Mesenchymal stem cell (in vitro differentiated cells and primary cell): ENCODE measurements around the gene ARPP21.
"Not testable (repeated sequence)": the region's sequence is repeated elsewhere in the genome, so short reads cannot be mapped to it uniquely, and the experiment has no call there.

ENCODE experiments used
- DNase-seq: peaks from one replicate; pipeline ENCODE4 v3.0.0-alpha.2; 2013
- H2AFZ ChIP-seq: one replicate; pipeline ENCODE4 v1.6.1; 2013; ENCODE audit warnings: low read depth, mild to moderate bottlenecking, control low read depth, inconsistent platforms, low read length, moderate library complexity
- H2AK5ac ChIP-seq: 2 replicates; pipeline ENCODE4 v1.6.1; 2013; ENCODE audit warnings: low read length, moderate library complexity, mild to moderate bottlenecking, inconsistent platforms; ENCODE audit not compliant: severe bottlenecking
- H2BK120ac ChIP-seq: one replicate; pipeline ENCODE4 v1.6.1; 2013; ENCODE audit warnings: low read depth, mild to moderate bottlenecking, inconsistent platforms, low read length, moderate library complexity
- H2BK12ac ChIP-seq, 2 experiments: one replicate each; pipeline ENCODE4 v1.6.1; 2013; ENCODE audit warnings: inconsistent platforms in 2 of 2, low read length in 2 of 2, mild to moderate bottlenecking in 2 of 2, moderate library complexity in 2 of 2, control low read depth in 1 of 2
- H2BK15ac ChIP-seq: one replicate; pipeline ENCODE4 v1.6.1; 2013; ENCODE audit warnings: mild to moderate bottlenecking, low read depth, inconsistent platforms; ENCODE audit not compliant: poor library complexity, severe bottlenecking
- H2BK5ac ChIP-seq: 2 replicates; pipeline ENCODE4 v1.6.1; 2013; ENCODE audit warnings: low read depth, mild to moderate bottlenecking, low read length, control low read depth, inconsistent platforms; ENCODE audit not compliant: poor library complexity, severe bottlenecking
- H3K14ac ChIP-seq, 2 experiments: one replicate each; pipeline ENCODE4 v1.6.1; 2013; ENCODE audit warnings: inconsistent platforms in 2 of 2, low read length in 2 of 2, control low read depth in 1 of 2, mild to moderate bottlenecking in 1 of 2, moderate library complexity in 1 of 2
- H3K18ac ChIP-seq, 2 experiments: one replicate each; pipeline ENCODE4 v1.6.1; 2013; ENCODE audit warnings: inconsistent platforms in 2 of 2, low read length in 2 of 2, control low read depth in 1 of 2, low read depth in 1 of 2, mild to moderate bottlenecking in 1 of 2
- H3K23ac ChIP-seq, 2 experiments: one replicate each; pipeline ENCODE4 v1.6.1; 2013; ENCODE audit warnings: inconsistent platforms in 2 of 2, low read length in 2 of 2, mild to moderate bottlenecking in 2 of 2, moderate library complexity in 2 of 2, control low read depth in 1 of 2
- H3K27ac ChIP-seq: 2 replicates; pipeline ENCODE4 v1.5.1; 2013; ENCODE audit warnings: mild to moderate bottlenecking, moderate library complexity, low read length, control low read depth, inconsistent platforms; ENCODE audit not compliant: poor library complexity, severe bottlenecking
- H3K27me3 ChIP-seq, 2 experiments: 2 replicates each; pipeline versions ENCODE4 v1.6.1 to v1.7.0; 2013; ENCODE audit warnings: low read length in 2 of 2, mild to moderate bottlenecking in 2 of 2, moderate library complexity in 2 of 2, control low read depth in 1 of 2, inconsistent platforms in 1 of 2; ENCODE audit not compliant: control insufficient read depth in 1 of 2, insufficient read depth in 1 of 2
- H3K36me3 ChIP-seq, 2 experiments: 2 replicates each; pipeline versions ENCODE4 v1.6.1 to v1.7.0; 2013; ENCODE audit warnings: low read length in 2 of 2, control low read depth in 1 of 2, inconsistent platforms in 1 of 2, low read depth in 1 of 2, mild to moderate bottlenecking in 1 of 2; ENCODE audit not compliant: insufficient read depth in 2 of 2, control insufficient read depth in 1 of 2
- H3K4ac ChIP-seq, 2 experiments: one replicate each; pipeline ENCODE4 v1.6.1; 2013; ENCODE audit warnings: inconsistent platforms in 2 of 2, low read length in 2 of 2, mild to moderate bottlenecking in 2 of 2, moderate library complexity in 2 of 2, control low read depth in 1 of 2, low read depth in 1 of 2
- H3K4me1 ChIP-seq: 2 replicates; pipeline ENCODE4 v1.6.1; 2013; ENCODE audit warnings: low read depth, low read length, control low read depth; ENCODE audit not compliant: control insufficient read depth, insufficient read depth
- H3K4me2 ChIP-seq: 2 replicates; pipeline ENCODE4 v1.6.1; 2013; ENCODE audit warnings: low read length, mild to moderate bottlenecking, inconsistent platforms; ENCODE audit not compliant: poor library complexity, severe bottlenecking
- H3K4me3 ChIP-seq, 2 experiments: 2 replicates each; pipeline versions ENCODE4 v1.5.1 to v1.7.0; 2013; ENCODE audit warnings: low read length in 2 of 2, mild to moderate bottlenecking in 2 of 2, control low read depth in 1 of 2, low read depth in 1 of 2; ENCODE audit not compliant: insufficient read depth in 1 of 2
- H3K79me1 ChIP-seq: replicated peaks from 2 replicates; pipeline ENCODE4 v1.6.1; 2013; ENCODE audit warnings: mild to moderate bottlenecking, control low read depth, low read length, inconsistent platforms; ENCODE audit not compliant: poor library complexity, severe bottlenecking
- H3K9ac ChIP-seq: 2 replicates; pipeline ENCODE4 v1.7.0; 2013; ENCODE audit warnings: mild to moderate bottlenecking, low read length, moderate library complexity
- H3K9me3 ChIP-seq: 2 replicates; pipeline ENCODE4 v1.7.0; 2013; ENCODE audit warnings: mild to moderate bottlenecking, low read length; ENCODE audit not compliant: control insufficient read depth
- H4K8ac ChIP-seq: one replicate; pipeline ENCODE4 v1.6.1; 2013; ENCODE audit warnings: inconsistent platforms, mild to moderate bottlenecking, low read length, moderate library complexity
- H4K91ac ChIP-seq: one replicate; pipeline ENCODE4 v1.6.1; 2013; ENCODE audit warnings: mild to moderate bottlenecking, low read length, inconsistent platforms
- WGBS: methylation state at CpG from one replicate; pipeline ENCODE4 v1.1.7; 2013; ENCODE audit warnings: mixed read lengths; 5-methylcytosine and 5-hydroxymethylcytosine counted together

Gene ARPP21

GRCh38 chr3:35616346-35616745 is 23.0 kb upstream of the ARPP21 start:
- WGBS = no CpG with 5 or more reads among the region's 3 CpGs
- no peak overlapping the region for H4K8ac ChIP-seq
- H3K23ac ChIP-seq = no peak overlapping the region

GRCh38 chr3:35617370-35617769 is 22.0 kb upstream of the ARPP21 start:
- Histone ChIP-seq H3K79me1 (no peaks in the 10 kb centered on the region), H2AFZ (no peak overlapping the region), H3K4me2 (no peak overlapping the region), H2AK5ac (no peak overlapping the region), H3K4ac (no peak overlapping the region), H2BK15ac (no peak overlapping the region), H2BK120ac (no peak overlapping the region), H3K23ac (no peak overlapping the region), H4K8ac (no peak overlapping the region), H3K27me3 (no peaks in the 10 kb centered on the region), H3K9ac (no peak overlapping the region), H2BK12ac (no peak overlapping the region), H3K9me3 (no peaks in the 10 kb centered on the region), H3K4me3 (no peak overlapping the region), H3K27ac (no peak overlapping the region), H3K4me1 (peaks cover 1% of the 10 kb centered on the region), H2BK5ac (no peak overlapping the region), H3K18ac (no peak overlapping the region), H3K36me3 (no peaks in the 10 kb centered on the region), H3K14ac (no peak overlapping the region), H4K91ac (no peak overlapping the region)
- no peak for DNase-seq
- WGBS = no CpG with 5 or more reads among the region's 1 CpG

More at GRCh38 chr3:35616346-35616745, 23.0 kb upstream of the ARPP21 start:
- Histone ChIP-seq H2BK120ac (no peak overlapping the region), H3K18ac (no peak overlapping the region), H3K9me3 (no peaks in the 10 kb centered on the region), H3K4ac (no peak overlapping the region), H2BK12ac (no peak overlapping the region), H3K36me3 (no peaks in the 10 kb centered on the region), H3K14ac (no peak overlapping the region), H3K4me2 (no peak overlapping the region), H3K9ac (no peak overlapping the region), H3K4me1 (peaks cover 1% of the 10 kb centered on the region), H4K91ac (no peak overlapping the region), H2AK5ac (no peak overlapping the region), H2BK15ac (no peak overlapping the region), H3K79me1 (no peaks in the 10 kb centered on the region), H3K4me3 (no peak overlapping the region), H3K27me3 (no peaks in the 10 kb centered on the region), H2AFZ (no peak overlapping the region), H3K27ac (no peak overlapping the region), H2BK5ac (no peak overlapping the region)
- DNase-seq = no peak

- WGBS = 86% methylated on average over 1 of the region's 2 CpGs
- not testable (repeated sequence) for H3K36me3 ChIP-seq
Observed at GRCh38 chr3:35620238-35620637, 19.1 kb upstream of the ARPP21 start.

GRCh38 chr3:35624698-35625097 is 14.6 kb upstream of the ARPP21 start:
- Histone ChIP-seq H3K27ac (no peak overlapping the region), H3K4ac (no peak overlapping the region), H3K79me1 (no peaks in the 10 kb centered on the region), H3K9ac (no peak overlapping the region), H3K4me1 (no peaks in the 10 kb centered on the region), H2BK12ac (no peak overlapping the region), H2BK15ac (no peak overlapping the region), H2AFZ (no peak overlapping the region), H3K23ac (no peak overlapping the region), H4K8ac (no peak overlapping the region), H3K18ac (no peak overlapping the region), H3K36me3 (no peaks in the 10 kb centered on the region), H2BK5ac (no peak overlapping the region), H2AK5ac (no peak overlapping the region), H3K4me3 (no peak overlapping the region), H3K4me2 (no peak overlapping the region), H4K91ac (no peak overlapping the region), H3K27me3 (no peaks in the 10 kb centered on the region), H3K14ac (no peak overlapping the region), H3K9me3 (no peaks in the 10 kb centered on the region), H2BK120ac (no peak overlapping the region)
- 82% methylated on average over 2 of the region's 2 CpGs for WGBS
- DNase-seq = no peak

More at GRCh38 chr3:35620238-35620637, 19.1 kb upstream of the ARPP21 start:
- H2BK12ac ChIP-seq, H2AK5ac ChIP-seq, H3K4me1 ChIP-seq, H3K18ac ChIP-seq, H3K9ac ChIP-seq, H2BK15ac ChIP-seq, H3K4me3 ChIP-seq, H3K79me1 ChIP-seq, DNase-seq, H3K9me3 ChIP-seq, H3K23ac ChIP-seq, H3K4me2 ChIP-seq, H2BK120ac ChIP-seq, H2AFZ ChIP-seq, H3K27me3 ChIP-seq, H4K8ac ChIP-seq, H3K27ac ChIP-seq, H2BK5ac ChIP-seq, H4K91ac ChIP-seq, H3K14ac ChIP-seq, H3K4ac ChIP-seq: not testable (repeated sequence)
